B cell (primary cell): Measurements from ENCODE around the gene NEK11. TPM values are rescaled to one million over a fixed set of nuclear protein-coding genes. Genes with fewer than 3 reads are reported as not detected.
A peak's percentile ranks its signal among the peaks of the same experiment; 100 is the strongest.

Experiments
- ATAC-seq: fragments of 200-7000 bp; cut with Tn5 transposase; one replicate; pipeline ENCODE4 v1.10.0; 2021; ENCODE audit warnings: low read depth, mild to moderate bottlenecking, moderate number of reproducible peaks, moderate library complexity
- CTCF ChIA-PET: fragments of 350-600 bp; sonication (Branson Sonifier 250); formaldehyde crosslinking; loops from one replicate; lab custom pipeline; 2021; ENCODE audit warnings: antibody characterized with exemption, inconsistent platforms; lab: Charles Lee
- POLR2A ChIA-PET: fragments of 350-600 bp; sonication (Branson Sonifier 250); formaldehyde crosslinking; loops from one replicate; lab custom pipeline; 2021; ENCODE audit warnings: antibody characterized with exemption; lab: Charles Lee
- DNase-seq: peaks from one replicate; pipeline ENCODE4 v3.0.0; 2013
- H2AFZ ChIP-seq: 2 replicates; pipeline ENCODE4 v1.6.1; 2012; ENCODE audit warnings: mild to moderate bottlenecking, low read depth, low read length; ENCODE audit not compliant: insufficient read depth, poor library complexity, severe bottlenecking
- H3K27ac ChIP-seq, 2 donors: 1 replicate in 1 of 2; 2 replicates in 1 of 2; pipeline ENCODE4 v1.5.1; 2012 to 2013; ENCODE audit warnings: low read length in 2 of 2, mild to moderate bottlenecking in 2 of 2, moderate library complexity in 1 of 2
- H3K27me3 ChIP-seq, 4 experiments: fragments of 200-600 bp in 1 of 4; sonication (generic) in 1 of 4; replicated peaks in 1 of 4; 1 replicate in 2 of 4; 2 replicates in 2 of 4; pipeline versions ENCODE4 v1.6.1 to v1.7.0; 2013 to 2016; ENCODE audit warnings: low read length in 3 of 4, mild to moderate bottlenecking in 2 of 4, mixed read lengths in 1 of 4, moderate library complexity in 1 of 4; ENCODE audit not compliant: insufficient read depth in 4 of 4, control insufficient read depth in 3 of 4; ENCODE audit errors: control extremely low read depth in 1 of 4
- H3K36me3 ChIP-seq, 2 experiments: replicated peaks in 1 of 2; 1 replicate in 1 of 2; 2 replicates in 1 of 2; pipeline versions ENCODE4 v1.6.1 to v1.7.1; 2013; ENCODE audit warnings: low read length in 1 of 2; ENCODE audit not compliant: insufficient read depth in 2 of 2, control insufficient read depth in 1 of 2; ENCODE audit errors: control extremely low read depth in 1 of 2, extremely low read depth in 1 of 2
- H3K4me1 ChIP-seq, 2 donors: fragments of 200-600 bp in 1 of 2; sonication (generic) in 1 of 2; 1 replicate in 1 of 2; 2 replicates in 1 of 2; pipeline versions ENCODE4 v1.5.1 to v1.6.1; 2013 to 2017; ENCODE audit warnings: low read length in 2 of 2; ENCODE audit not compliant: control insufficient read depth in 2 of 2, insufficient read depth in 2 of 2
- H3K4me2 ChIP-seq: replicated peaks from 2 replicates; pipeline ENCODE3; 2012; ENCODE audit warnings: mild to moderate bottlenecking, low read depth, low read length; ENCODE audit not compliant: poor library complexity, severe bottlenecking
- H3K4me3 ChIP-seq, 5 experiments: fragments of 200-600 bp in 1 of 5; sonication (generic) in 1 of 5; 1 replicate in 3 of 5; 2 replicates in 2 of 5; pipeline versions ENCODE4 v1.5.1 to v1.7.0; 2011 to 2016; ENCODE audit warnings: low read length in 4 of 5, mild to moderate bottlenecking in 4 of 5, low read depth in 2 of 5, control low read depth in 1 of 5, moderate library complexity in 1 of 5; ENCODE audit not compliant: insufficient read depth in 1 of 5; ENCODE audit errors: control extremely low read depth in 1 of 5, extremely low read depth in 1 of 5
- H3K79me2 ChIP-seq: fragments of 200-600 bp; sonication (generic); one replicate; pipeline ENCODE4 v1.6.0; 2016; ENCODE audit warnings: low read length; ENCODE audit not compliant: control insufficient read depth, insufficient read depth
- H3K9ac ChIP-seq: fragments of 200-600 bp; sonication (generic); 2 replicates; pipeline ENCODE4 v1.6.1; 2017; ENCODE audit warnings: mild to moderate bottlenecking, low read length, moderate library complexity
- H3K9me3 ChIP-seq, 3 donors: one replicate each; pipeline versions ENCODE4 v1.6.1 to v1.7.1; 2013; ENCODE audit warnings: low read length in 2 of 3; ENCODE audit not compliant: control insufficient read depth in 2 of 3, insufficient read depth in 1 of 3; ENCODE audit errors: control extremely low read depth in 1 of 3
- H4K20me1 ChIP-seq: 2 replicates; pipeline ENCODE4 v1.6.0; 2012; ENCODE audit warnings: mild to moderate bottlenecking, low read length; ENCODE audit not compliant: insufficient read depth, control insufficient read depth, poor library complexity, severe bottlenecking
- H3K27ac Mint-ChIP-seq: one replicate; pipeline ENCODE4 v1.8.0; 2021; ENCODE audit warnings: mixed read lengths
- H3K27me3 Mint-ChIP-seq: one replicate; pipeline ENCODE4 v1.8.0; 2021; ENCODE audit warnings: mixed read lengths
- H3K4me1 Mint-ChIP-seq: one replicate; pipeline ENCODE4 v1.8.0; 2021; ENCODE audit warnings: mixed read lengths
- H3K4me3 Mint-ChIP-seq: one replicate; pipeline ENCODE4 v1.8.0; 2021; ENCODE audit warnings: mixed read lengths
- H3K9me3 Mint-ChIP-seq: one replicate; pipeline ENCODE4 v1.8.0; 2022; ENCODE audit warnings: mixed read lengths; ENCODE audit not compliant: insufficient read depth
- CTCF ChIP-seq: fragments of 200-600 bp; IDR thresholded peaks from one replicate; pipeline ENCODE4 v1.8.0; 2022; ENCODE audit warnings: antibody characterized with exemption, mild to moderate bottlenecking
- EZH2 ChIP-seq: IDR thresholded peaks from 2 replicates; pipeline ENCODE4 v1.6.1; 2012; ENCODE audit warnings: borderline replicate concordance, low read depth, mild to moderate bottlenecking, moderate library complexity, low read length; ENCODE audit not compliant: insufficient read depth, poor library complexity, severe bottlenecking
- WGBS: methylation state at CpG from one replicate; pipeline ENCODE4 v1.1.5; 2013; ENCODE audit warnings: missing lambda C conversion rate; ENCODE audit not compliant: insufficient coverage; 5-methylcytosine and 5-hydroxymethylcytosine counted together
- intact Hi-C: fragments of 100-400 bp; cut with micrococcal nuclease; formaldehyde crosslinking; loops from one replicate; pipeline ENCODE4 v1.10.0; 2022
- polyA plus RNA-seq: library from polyadenylated mRNA; depleted of rRNA; stranded (reverse); fragments of >200 nt; gene quantifications from 2 replicates; pipeline ENCODE4 v1.2.3, GENCODE V29; 2012
- total RNA-seq, 2 donors: library from RNA; stranded (reverse); fragments of 120-200 nt in 1 of 2; gene quantifications; 1 replicate in 1 of 2; 2 replicates in 1 of 2; pipeline versions ENCODE4 v1.2.3 to v1.2.4, GENCODE V29; 2013 to 2022

Gene NEK11
- total and polyA plus RNA-seq, 2 donors (not counting 1 experiment from before 2014, with no cell fraction given): 1.00 to 7.7 TPM

GRCh38 chr3:131020122-131020693 lies 6.5 kb upstream of the NEK11 start:
- peak; percentile 72 for ATAC-seq
- POLR2A ChIA-PET: no interaction called here
- WGBS: 7% methylated on average over 3 of the region's 5 CpGs
- H3K4me3 Mint-ChIP-seq: peak overlapping the region; percentile 6
- DNase-seq: peak; percentile 49
- Histone ChIP-seq H3K4me1 (peaks cover 19 to 31% of the 10 kb centered on the region in 2 donors), H2AFZ (no peak overlapping the region), H3K9me3 (no peaks in the 10 kb centered on the region), H3K27ac (no peak overlapping the region), H3K4me3 (peak overlapping the region in 1 of 5 experiments; percentile 22), H3K9ac (no peak overlapping the region), H3K36me3 (peaks cover 14 to 29% of the 10 kb centered on the region in 2 experiments), H3K27me3 (no peaks in the 10 kb centered on the region), H3K79me2 (peaks cover 36% of the 10 kb centered on the region), H4K20me1 (no peaks in the 10 kb centered on the region), H3K4me2 (peak overlapping the region; percentile 10)
- H3K27me3 Mint-ChIP-seq: no peaks in the 10 kb centered on the region
- H3K27ac Mint-ChIP-seq: no peak overlapping the region
- H3K9me3 Mint-ChIP-seq: no peaks in the 10 kb centered on the region
- peaks cover 49% of the 10 kb centered on the region for H3K4me1 Mint-ChIP-seq
- CTCF ChIA-PET: interaction anchor here (0.8 to 1.6 kb wide), 2 partner anchors 10 to 1323 kb away, joined by 3 to 4 read pairs; no protein-coding TSS in a partner anchor
- no peak for TF ChIP-seq EZH2
- no peak for TF ChIP-seq CTCF
- intact Hi-C loops: no loop called here

- H3K4me1 ChIP-seq: peaks cover 32 to 39% of the 10 kb centered on the region in 2 donors
- POLR2A ChIA-PET: interaction anchor here (1.3 to 2.0 kb wide), 2 partner anchors 132 to 1392 kb away, joined by 3 to 11 read pairs; partner anchors contain the start of genes ATP2C1 and DNAJC13
- ATAC-seq (no peak), DNase-seq (no peak)
- H3K9ac ChIP-seq: peak overlapping the region; percentile 90
- H3K4me3 ChIP-seq: peak overlapping the region in 4 of 5 experiments; percentile 90 to 95 (median 93)
- H3K79me2 ChIP-seq: peaks cover 50% of the 10 kb centered on the region
- Mint-ChIP-seq H3K4me1 (peaks cover 57% of the 10 kb centered on the region), H3K4me3 (peak overlapping the region; percentile 97), H3K9me3 (no peaks in the 10 kb centered on the region), H3K27ac (peak overlapping the region; percentile 98), H3K27me3 (no peaks in the 10 kb centered on the region)
- H3K36me3 ChIP-seq: peaks cover 6 to 13% of the 10 kb centered on the region in 2 experiments
- TF ChIP-seq CTCF (no peak), EZH2 (no peak)
- H3K9me3 ChIP-seq: no peaks in the 10 kb centered on the region
- WGBS: no CpG with 5 or more reads among the region's 1 CpG
- H4K20me1 ChIP-seq: no peaks in the 10 kb centered on the region
- peak overlapping the region; percentile 80 for H3K4me2 ChIP-seq
- H3K27me3 ChIP-seq: no peaks in the 10 kb centered on the region
- intact Hi-C loops: loop anchor here (5.0 kb wide), 1 partner anchor 913 kb away; no protein-coding TSS in a partner anchor
- peak overlapping the region in 1 of 2 donors; percentile 94 for H3K27ac ChIP-seq
- peak overlapping the region; percentile 92 for H2AFZ ChIP-seq
- CTCF ChIA-PET: interaction anchor here (1.5 to 1.6 kb wide), 2 partner anchors 15 to 132 kb away, joined by 6 to 9 read pairs; partner anchors contain the start of gene ATP2C1
Observed at GRCh38 chr3:131025539-131025938, 1.1 kb upstream of the NEK11 start.
